Glutamatergic neuron (in vitro differentiated cells): ENCODE results near the gene CCDC192. TPM values are rescaled to one million over a fixed set of nuclear protein-coding genes. Genes with fewer than 3 reads are reported as not detected.

Experiments
- DNase-seq: peaks from one replicate; pipeline ENCODE4 v3.0.0; 2022
- H3K27ac Mint-ChIP-seq: one replicate; pipeline ENCODE4 v1.8.0; 2020; ENCODE audit warnings: mild to moderate bottlenecking, mixed read lengths, inconsistent platforms; ENCODE audit not compliant: unreplicated experiment
- H3K27me3 Mint-ChIP-seq: one replicate; pipeline ENCODE4 v1.8.0; 2020; ENCODE audit warnings: mild to moderate bottlenecking, moderate library complexity, mixed read lengths, inconsistent platforms; ENCODE audit not compliant: unreplicated experiment
- H3K36me3 Mint-ChIP-seq: one replicate; pipeline ENCODE4 v1.8.0; 2020; ENCODE audit warnings: mild to moderate bottlenecking, mixed read lengths, inconsistent platforms; ENCODE audit not compliant: unreplicated experiment
- H3K4me1 Mint-ChIP-seq: one replicate; pipeline ENCODE4 v1.8.0; 2020; ENCODE audit warnings: mild to moderate bottlenecking, low read depth, mixed read lengths, inconsistent platforms; ENCODE audit not compliant: unreplicated experiment
- H3K4me3 Mint-ChIP-seq: one replicate; pipeline ENCODE4 v1.8.0; 2020; ENCODE audit warnings: mild to moderate bottlenecking, mixed read lengths, inconsistent platforms; ENCODE audit not compliant: unreplicated experiment
- H3K9me3 Mint-ChIP-seq: one replicate; pipeline ENCODE4 v1.8.0; 2020; ENCODE audit warnings: mild to moderate bottlenecking, moderate library complexity, mixed read lengths, inconsistent platforms; ENCODE audit not compliant: unreplicated experiment
- CTCF ChIP-seq: fragments of 200-600 bp; sonication (generic); IDR thresholded peaks from one replicate; pipeline ENCODE4 v1.5.0; 2021; ENCODE audit not compliant: partially characterized antibody, unreplicated experiment
- total RNA-seq: library from RNA; stranded (reverse); fragmentation: NEBNext Ultra II Directional; extraction: Animal tissue kit (Norgen Biotek cat#: 25700); gene quantifications from one replicate; pipeline ENCODE4 v1.2.1, GENCODE V29; 2021; ENCODE audit not compliant: unreplicated experiment

Gene CCDC192
- total RNA-seq, 1 donor from 2014 or later: not detected

- Mint-ChIP-seq H3K4me1 (peaks cover 13% of the 10 kb centered on the region), H3K9me3 (no peaks in the 10 kb centered on the region), H3K4me3 (no peak overlapping the region), H3K27ac (no peak overlapping the region), H3K27me3 (peaks cover 1% of the 10 kb centered on the region), H3K36me3 (no peaks in the 10 kb centered on the region)
- peak; percentile 20 for DNase-seq
- no peak for TF ChIP-seq CTCF
Measured at GRCh38 chr5:127754706-127755105, 51.5 kb downstream of the CCDC192 start.

- TF ChIP-seq CTCF: no peak
- no peak for DNase-seq
- Mint-ChIP-seq H3K4me1 (peaks cover 13% of the 10 kb centered on the region), H3K9me3 (no peaks in the 10 kb centered on the region), H3K27me3 (peaks cover 1% of the 10 kb centered on the region), H3K27ac (no peak overlapping the region), H3K36me3 (no peaks in the 10 kb centered on the region), H3K4me3 (no peak overlapping the region)
Measured at GRCh38 chr5:127757576-127757975, 54.4 kb downstream of the CCDC192 start.

DNA sequence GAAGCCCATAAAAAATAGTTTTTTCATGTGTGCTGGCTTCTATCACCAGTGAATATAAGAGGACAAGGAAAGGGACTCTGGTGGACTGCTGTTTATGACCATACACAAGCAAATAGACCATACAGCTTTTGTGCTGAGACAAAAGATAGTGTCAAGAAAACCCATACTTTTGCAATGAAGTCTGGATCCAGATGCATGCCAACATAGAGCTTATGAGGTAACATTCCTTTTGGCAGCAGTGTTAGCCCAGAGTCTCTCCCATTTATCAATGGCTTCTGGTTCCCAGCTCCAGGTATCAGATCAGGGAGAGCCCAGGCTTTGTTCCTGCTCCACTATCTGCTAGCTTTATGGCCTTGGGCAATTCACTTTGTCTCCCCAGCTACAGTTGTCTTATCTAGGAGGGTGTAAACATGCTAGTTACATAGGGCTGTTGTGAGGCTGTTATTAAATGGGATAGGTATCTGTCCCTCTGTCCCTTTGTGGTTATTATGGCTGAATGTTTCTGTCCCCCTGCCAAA is 55.6 kb downstream of the CCDC192 start:
- Mint-ChIP-seq H3K4me3 (no peak overlapping the region), H3K27me3 (peaks cover 1% of the 10 kb centered on the region), H3K36me3 (no peaks in the 10 kb centered on the region), H3K4me1 (peaks cover 10% of the 10 kb centered on the region), H3K27ac (no peak overlapping the region), H3K9me3 (no peaks in the 10 kb centered on the region)
- no peak for DNase-seq
- TF ChIP-seq CTCF: no peak

GRCh38 chr5:127761869-127762268 is 58.7 kb downstream of the CCDC192 start:
- no peak for DNase-seq
- Mint-ChIP-seq H3K4me1 (no peaks in the 10 kb centered on the region), H3K27ac (no peak overlapping the region), H3K9me3 (no peaks in the 10 kb centered on the region), H3K27me3 (no peaks in the 10 kb centered on the region), H3K36me3 (no peaks in the 10 kb centered on the region), H3K4me3 (no peak overlapping the region)
- no peak for TF ChIP-seq CTCF

DNA sequence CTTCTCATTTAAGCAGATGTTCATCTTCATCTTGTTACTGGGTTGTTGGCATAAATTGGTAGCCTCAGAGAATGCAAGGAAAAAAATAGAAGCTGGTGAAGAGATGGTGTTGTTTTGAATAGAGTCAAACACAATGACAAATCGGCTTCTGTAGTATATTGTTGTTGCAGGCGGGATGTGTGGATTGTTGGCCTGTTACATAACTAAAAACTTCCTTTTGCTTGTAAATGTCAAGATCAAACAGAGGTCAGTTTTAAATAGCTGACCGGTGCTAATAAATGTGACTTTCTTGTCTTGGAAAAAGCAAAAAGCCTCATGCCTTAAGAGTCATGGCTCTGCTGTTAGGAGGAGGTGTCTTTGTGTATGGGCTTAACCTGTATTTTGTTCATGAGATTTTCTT is 59.2 kb downstream of the CCDC192 start:
- TF ChIP-seq CTCF: no peak
- H3K9me3 Mint-ChIP-seq: no peaks in the 10 kb centered on the region

More for the DNA sequence above, 59.2 kb downstream of the CCDC192 start:
- Mint-ChIP-seq H3K27ac (no peak overlapping the region), H3K27me3 (no peaks in the 10 kb centered on the region), H3K36me3 (no peaks in the 10 kb centered on the region), H3K4me3 (no peak overlapping the region), H3K4me1 (no peaks in the 10 kb centered on the region)
- DNase-seq: no peak
